ENCODE data around the gene GPER1.

GRCh38 chr7:1070544-1071011, 17.3 kb upstream of the GPER1 start:
- TF ChIP-seq CTCF (IDR thresholded peaks at IDR 0.05; ENCODE audit: low read length): no peak
- no peak for TF ChIP-seq EZH2 (IDR thresholded peaks at IDR 0.05; ENCODE audit: borderline replicate concordance, low read length)
